ENCODE data around the gene PGLYRP2.

The PGLYRP2 gene

DNA sequence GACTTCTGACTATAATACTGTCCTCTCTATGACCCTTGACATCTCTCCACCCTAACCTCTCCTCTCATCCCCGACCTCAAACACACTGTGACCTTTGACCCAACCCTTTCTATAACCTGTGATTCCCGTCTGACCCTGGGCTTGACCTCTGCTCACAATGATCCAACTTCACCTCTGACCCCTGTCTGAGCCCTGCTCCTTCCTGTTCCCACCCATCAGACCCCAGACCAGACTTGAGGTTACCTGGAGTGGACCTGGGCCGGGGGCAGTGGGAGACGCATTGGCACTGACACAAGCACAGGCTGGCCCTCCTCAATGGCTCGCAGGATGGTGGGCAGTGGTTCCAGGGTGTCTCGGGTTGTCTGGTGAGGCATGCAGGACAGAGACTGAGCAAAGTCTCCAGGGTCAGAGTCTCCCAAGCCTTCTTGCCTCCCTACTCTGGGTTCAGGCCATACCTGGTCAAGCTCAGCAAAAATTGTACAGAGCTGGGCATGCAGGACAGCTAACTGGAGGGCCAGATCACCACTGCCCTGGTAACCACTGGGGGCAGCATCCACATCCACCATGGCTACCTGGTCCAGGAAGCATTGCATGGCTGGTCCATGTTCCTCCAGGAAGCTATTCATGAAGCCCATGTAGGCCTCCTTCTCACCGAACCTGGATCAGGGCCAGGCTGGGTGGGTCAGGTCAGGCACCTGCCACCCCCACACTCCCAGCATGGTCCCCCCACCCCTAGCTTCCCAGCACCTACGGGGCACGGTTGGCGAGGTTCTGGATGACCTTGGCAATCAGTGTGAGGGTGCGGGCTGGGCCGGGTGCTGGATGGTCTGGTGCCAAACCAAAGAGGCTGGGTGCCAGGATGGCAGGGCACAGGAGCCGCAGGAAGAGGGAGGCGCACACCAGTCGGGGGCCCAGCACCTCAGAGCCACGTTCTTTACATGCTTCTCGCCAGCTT is 25.1 kb downstream of the PGLYRP2 start:
- DNase-seq, result no peak

GRCh38 chr19:15453091-15453578 is 26.2 kb downstream of the PGLYRP2 start:
- no peak for DNase-seq

DNA sequence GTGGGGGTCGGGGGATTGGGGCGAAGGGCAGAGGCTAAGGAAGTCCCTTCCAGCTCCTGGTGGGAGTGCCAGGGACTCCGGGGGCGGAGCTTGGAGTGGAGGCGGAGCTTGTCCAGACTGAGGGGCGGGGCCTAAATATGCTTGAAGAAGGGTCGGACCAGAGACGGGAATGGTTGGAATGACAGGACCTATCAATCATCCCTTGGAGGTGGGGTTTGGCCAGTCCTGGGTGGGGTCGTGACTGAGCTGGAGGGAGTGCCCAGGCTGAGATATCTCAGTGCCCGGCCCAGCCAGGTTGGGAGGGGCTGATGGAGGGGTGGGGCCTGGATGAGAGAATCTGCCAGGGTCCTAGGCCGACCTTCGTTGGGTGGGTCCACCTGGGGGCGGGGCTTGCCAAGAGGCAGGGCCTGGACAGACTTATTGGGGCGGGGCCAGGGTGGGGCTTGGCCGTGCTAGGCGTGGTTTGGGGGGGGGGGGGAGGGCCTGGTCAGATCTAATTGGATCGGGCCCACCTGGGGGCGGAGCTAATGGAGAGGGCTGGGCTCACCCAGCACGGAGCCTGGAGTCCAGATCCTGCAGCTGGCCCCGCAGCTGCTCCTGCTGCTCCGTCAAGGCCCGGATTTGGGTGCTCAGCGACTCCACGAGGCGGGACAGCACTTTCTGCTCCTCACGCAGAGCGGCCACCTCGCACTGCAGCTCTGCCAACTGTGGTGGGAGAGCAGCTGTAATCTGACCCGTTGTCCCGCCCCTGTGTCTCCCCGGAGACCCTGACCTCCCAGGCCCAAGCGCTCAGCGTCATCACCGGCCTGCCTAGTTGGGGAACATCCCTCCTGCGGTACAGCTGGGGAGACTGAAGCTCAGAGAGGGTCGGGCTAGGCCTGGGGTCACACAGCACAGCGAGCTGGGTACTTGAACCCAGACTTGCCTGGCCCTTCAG is 26.9 kb downstream of the PGLYRP2 start:
- DNase-seq, result peak; percentile 77

DNA sequence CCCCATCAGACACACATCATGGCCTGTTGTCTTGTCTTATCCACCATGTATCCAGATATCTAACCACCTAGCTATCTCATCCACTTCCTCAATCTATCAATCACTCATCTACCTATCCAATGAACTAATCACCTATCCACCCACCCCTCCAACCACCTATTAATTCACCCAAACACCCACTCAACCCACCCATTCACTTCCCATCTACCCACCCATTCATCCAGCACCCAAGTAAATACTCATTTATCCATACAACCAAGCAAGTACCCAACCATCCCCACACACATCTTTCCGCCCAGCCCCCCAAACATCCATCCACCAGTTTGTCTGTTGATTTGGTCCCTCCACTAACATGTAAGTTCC is 28.8 kb downstream of the PGLYRP2 start:
- DNase-seq, result no peak

- peak; percentile 66 for DNase-seq
These were observed 29.4 kb downstream of the PGLYRP2 start, which contains the start of gene WIZ for GRCh38 chr19:15449620-15450527. WIZ (minus strand) TSS chr19:15449956; CDS start chr19:15448307, 1,649 bp downstream.

DNA sequence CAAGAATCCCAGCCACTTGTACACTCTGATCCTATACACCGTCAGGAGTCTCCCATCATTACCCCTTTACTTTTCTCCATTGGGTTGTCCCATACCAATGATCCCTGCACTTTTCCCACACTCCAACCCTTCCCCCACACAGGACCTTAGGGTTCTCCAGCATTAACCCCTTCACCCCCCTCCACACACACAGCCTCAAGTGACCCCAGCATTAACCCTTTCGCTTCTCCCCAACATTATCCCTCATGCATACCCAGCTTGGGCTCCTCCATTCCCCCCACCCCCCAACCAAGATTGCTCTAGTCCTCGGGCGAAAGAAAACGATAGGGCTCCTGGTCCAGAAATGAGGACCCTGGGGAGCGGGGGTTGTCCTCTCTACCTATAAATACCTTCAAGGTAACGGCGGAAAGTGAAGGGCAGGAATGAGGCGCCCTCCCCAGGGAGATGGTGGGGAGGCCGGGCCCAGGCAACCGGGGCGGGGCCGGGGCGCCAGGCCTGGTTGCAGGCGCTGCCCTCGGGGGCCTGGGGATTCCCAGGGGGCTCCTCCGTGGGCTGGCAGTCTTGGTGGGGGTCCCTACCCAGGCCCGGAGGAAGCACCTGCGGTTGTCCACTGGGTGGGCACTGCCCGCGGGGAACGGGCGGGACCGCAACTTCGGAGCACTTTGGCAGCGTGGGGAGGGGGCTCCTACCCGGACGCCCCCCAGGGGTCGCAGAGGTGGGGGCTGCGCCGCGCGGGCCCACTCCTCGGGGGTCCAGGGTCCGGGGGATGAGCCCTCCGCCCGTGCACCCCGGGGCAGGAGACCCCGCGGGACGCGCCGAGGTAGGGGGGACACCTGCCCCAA is 30.3 kb downstream of the PGLYRP2 start:
- no peak for DNase-seq

DNA sequence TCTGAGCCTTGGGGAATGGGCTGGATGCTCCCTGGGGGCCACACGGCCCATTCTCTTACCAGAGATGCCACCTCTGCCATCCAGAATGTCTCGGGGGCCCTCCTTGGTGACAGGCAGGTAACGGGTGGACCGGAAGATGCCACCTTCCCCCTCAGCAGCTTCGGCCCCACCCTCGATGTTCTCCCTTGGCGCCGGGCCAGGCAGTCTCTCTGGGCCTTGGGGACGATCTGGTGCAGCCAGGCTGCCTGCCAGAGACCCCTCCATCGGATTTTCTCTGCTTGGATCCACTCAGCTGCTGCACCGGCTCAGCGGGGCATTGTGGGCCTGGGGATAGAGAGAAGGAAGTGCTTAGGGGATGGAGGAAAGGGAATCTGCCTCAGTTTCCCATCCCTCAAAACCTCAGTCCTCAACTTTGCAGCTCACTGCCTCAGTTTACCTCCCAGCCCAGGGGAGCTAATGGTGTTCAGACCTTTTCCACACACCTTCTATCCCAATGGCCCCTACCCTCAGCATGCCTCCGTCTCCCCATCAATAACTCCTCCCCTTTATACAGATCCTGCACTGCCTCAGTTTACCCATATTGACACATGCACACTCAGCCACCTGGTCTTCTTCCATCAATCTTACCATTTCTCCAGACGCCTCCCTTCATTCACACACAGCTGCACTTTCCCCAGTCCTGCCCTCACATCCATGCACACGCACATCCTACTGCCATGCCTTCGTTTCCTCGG is 31.1 kb downstream of the PGLYRP2 start:
- DNase-seq, result no peak

- DNase-seq, result no peak
These were observed 32.2 kb downstream of the PGLYRP2 start for GRCh38 chr19:15447057-15447456.

- DNase-seq, result no peak
These were observed 33.4 kb downstream of the PGLYRP2 start for GRCh38 chr19:15445807-15446376.

GRCh38 chr19:15445227-15445605 is 34.1 kb downstream of the PGLYRP2 start:
- DNase-seq, result no peak

DNA sequence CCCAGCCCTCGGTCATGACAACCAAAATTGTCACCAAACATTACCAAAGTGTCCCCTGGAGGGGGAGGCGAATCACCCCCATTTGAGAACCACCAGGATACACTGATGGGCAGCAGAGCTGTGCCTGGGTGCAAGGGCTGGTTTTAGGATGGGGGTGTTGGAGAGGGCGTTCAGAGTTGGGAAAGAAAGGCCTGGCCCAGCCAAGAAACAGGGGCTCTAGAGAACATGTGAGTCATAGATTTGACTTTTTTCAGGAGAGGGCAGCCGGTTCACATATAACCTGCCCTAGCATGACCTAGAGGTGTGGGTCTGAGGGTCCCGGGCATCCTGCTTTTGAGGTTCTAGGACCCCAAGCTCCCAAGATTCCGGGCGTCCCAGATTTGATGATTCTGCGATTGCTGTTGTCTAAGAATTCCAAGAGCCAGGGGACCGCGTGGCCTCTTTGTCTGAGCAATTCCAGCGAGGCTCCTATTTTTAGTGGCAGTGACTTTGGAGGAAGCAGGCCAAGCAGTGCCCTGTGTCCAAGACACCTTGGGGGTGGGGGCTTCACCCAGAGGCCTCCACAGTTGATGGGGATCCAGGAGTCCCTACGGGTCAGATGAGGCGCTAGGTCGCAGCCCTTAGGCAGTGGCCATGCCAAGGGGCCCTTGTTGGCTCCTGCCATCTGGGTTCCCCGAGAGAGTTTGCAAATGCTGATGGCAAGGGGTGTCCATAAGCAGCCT is 34.6 kb downstream of the PGLYRP2 start:
- no peak for DNase-seq

GRCh38 chr19:15443838-15444237 is 35.5 kb downstream of the PGLYRP2 start:
- no peak for DNase-seq

DNA sequence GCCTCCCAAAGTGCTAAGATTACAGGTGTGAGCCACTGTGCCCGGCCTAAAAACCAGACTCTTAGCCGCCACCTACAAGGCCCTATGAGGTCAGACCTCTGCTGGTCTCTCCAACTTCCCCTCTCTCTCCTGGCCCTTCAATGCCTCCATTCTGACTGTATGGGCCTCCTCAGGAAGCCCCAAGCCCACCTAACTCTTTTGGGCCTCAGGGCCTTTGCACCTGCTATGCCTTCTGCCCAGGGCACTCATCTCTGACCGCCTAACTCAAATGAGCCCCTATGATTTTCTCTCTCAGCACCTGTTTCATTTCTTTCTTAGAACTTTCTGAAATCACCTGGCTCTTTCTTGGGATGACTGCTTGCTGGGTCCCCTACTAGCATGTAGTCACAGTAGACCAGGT is 36.0 kb downstream of the PGLYRP2 start:
- no peak for DNase-seq

DNA sequence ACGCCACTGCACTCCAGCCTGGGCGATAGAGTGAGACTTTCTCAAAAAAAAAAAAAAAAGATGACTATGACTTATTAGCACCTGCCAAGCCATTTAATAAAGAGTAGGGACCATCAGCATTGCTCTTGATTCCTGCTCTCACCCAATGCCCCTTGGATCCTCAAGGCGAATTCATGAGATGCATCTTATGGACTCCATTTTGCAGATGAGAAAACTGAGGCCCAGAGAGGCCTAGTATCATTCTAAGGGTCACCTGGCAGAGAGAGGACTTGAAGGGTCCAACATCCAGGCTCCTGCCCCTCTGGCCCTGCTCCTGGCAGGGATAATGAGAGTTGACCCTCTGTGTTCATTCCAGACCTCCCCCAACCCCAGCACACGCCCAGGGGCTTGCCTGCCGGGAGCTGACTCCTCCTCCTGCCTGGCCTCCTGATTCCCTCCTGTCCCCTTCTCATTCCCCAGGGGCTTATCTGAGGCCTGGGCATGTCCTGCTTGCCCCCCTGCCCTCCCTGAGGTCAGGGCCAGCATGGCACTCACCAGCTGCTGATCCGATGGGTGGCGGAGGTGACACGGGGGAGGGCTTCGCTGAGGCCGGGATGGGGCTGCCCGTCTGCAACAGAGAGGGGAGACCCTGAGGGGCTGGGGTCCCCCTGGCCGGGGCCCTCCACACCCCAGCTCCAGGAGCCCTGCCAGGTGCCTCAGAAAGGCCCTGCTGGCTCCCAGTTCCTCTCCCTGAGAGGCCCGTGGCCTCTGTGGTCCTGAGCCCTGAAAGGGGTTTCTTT is 37.0 kb downstream of the PGLYRP2 start:
- DNase-seq, result no peak

- DNase-seq, result no peak
These were observed 38.0 kb downstream of the PGLYRP2 start for GRCh38 chr19:15441317-15441716.

DNA sequence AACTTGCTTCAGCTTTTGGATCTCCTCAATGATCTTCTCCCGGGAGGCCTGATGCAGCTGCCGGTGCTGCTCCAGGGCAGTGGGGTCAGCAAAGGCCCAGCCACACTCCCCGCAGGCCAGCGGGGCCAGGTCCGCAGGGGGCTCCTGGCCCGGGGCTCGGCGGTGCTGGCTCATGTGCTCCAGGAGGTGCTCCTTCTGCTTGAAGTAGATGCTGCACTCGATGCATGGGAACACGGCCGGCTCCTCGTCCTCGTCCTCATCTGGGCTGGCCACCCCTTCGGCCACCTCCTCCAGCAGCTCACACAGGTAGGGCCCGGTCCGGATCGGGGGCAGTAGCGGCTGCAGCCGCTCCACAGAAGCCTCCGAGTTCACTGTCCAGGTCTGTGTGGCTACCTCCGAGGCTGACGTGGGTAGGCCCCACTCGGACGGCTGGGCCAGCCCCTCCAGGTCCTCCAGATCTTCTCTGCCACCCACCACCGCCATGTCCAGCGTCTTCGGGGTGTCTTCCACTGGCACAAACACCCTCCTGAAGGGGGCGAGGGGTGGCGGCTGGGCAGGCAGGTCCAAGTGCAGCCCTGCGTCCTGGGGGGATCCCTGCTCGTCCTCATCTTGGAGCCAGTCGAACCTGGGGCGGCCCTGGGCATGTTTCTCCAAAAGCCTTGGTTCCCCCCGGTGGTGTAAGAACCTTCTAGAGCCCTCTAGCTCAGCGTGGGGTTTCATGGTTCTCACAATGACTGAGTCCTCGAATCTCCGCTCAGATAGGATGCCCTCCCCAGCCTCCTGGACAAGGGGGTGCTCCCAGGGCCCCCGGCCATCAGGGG is 39.3 kb downstream of the PGLYRP2 start:
- no peak for DNase-seq

DNA sequence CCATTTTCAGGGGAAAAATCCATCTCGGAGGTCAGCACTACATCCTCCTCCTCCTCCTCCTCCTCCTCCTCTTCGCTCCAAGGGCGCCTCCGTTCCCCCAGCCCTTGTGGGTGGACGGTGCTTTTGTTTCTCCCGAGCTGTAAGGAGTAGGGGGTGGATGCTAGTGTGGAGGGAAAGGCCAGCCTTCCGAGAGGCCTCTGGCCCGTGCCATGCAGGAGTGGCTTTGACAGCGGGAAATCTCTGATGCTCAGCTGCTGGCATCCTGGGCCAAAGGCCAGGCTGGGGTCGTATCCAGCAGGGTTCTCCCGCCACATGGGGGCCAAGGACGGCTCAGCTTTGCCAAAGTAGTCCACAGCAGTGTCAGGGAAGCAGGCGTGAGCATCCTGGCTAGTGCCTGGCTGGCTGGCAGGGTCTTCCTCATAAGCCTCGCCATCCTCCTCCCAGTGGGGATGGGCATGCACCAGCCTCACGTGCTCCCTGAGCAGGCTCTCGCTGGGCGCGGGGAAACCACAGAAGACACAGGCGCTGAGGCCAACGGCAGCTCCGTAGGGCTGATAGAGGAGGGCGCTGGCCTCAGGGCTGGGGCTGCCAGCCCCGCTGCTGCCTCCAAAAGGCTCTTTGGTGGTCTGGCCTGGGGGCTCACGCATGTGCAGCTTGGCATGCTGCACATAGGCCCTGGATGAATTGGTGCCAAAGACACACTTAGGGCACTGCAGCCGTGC is 40.1 kb downstream of the PGLYRP2 start:
- DNase-seq, result no peak

All from NCI-H774 (cell line).